ENCODE measurements around the gene PRMT9. TPM values are rescaled to one million over a fixed set of nuclear protein-coding genes. Genes with fewer than 3 reads are reported as not detected.

PRMT9 gene
- total and polyA plus RNA-seq, 10 of the 15 experiments (the other 5 are each of a cell fraction or from before 2014, with no cell fraction given): 4.1 to 11.8 (median 7.6) TPM

DNA sequence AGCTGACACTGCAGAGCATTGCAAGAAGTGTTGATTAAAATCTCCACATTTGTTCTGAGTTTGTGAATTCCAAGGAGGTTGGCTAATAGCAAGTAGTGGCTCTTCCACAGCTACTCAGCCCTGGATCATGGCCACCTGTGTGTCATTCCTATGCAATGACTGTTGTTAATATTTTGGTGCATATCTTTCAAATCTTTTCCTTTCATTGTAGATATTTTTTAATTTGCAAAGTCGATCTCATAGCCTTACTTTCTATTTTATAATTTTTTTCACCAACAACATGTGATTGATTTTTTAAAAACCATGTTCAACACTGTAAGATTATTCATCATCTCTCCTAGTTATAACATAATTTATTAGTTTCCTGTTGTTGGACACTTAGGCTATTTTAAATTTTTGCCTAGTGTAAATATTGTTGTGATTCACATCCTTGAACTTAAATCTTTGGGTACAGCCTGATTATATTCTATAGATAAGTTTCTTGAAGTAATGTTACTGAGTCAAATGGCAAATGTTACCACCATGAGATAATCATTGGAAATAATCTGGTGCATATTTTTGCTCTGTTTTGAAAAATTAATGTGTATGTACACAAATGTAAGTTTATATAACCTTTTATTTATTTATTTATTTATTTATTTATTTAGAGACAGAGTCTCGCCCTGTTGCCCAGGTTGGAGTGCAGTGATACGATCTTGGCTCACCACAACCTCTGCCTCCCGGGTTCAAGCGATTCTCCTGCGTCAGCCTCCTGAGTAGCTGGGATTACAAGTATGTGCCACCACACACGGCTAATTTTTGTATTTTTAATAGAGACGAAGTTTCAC is 30.8 kb upstream of the PRMT9 start (continued):
- no peak for TF ChIP-seq BHLHE40 (IDR thresholded peaks at IDR 0.05; ENCODE audit: borderline replicate concordance in 1 of 2, low read depth in 2 of 2, low read length in 1 of 2)
- no peak for TF ChIP-seq TCF7 (IDR thresholded peaks at IDR 0.05; ENCODE audit: borderline replicate concordance)
- no peak for TF ChIP-seq NBN (IDR thresholded peaks at IDR 0.05)

DNA sequence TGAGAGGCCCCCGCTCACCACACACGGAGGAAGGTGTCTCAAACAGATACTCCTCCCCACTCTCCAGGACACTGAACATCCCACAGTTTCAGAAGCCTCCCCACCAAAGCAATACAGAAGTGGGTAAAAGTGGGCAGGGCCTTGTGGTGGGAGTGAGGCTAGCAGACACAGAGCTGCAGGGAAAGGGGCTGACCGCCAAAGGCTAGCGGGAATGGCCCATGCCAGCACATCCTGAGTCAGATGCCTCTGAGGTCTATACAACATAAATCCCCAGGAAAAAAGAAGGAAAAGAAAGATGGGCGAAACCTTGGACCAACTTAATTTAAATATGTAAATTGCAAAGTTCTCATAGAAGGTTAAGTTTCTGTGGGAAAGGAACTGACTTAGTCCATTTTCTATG is 26.0 kb upstream of the PRMT9 start:
- no peak for DNase-seq (ENCODE audit: low read depth, low spot score)
- H3K9me3 ChIP-seq (replicated peaks; ENCODE audit: control insufficient read depth, insufficient read depth, low read length): no peaks in the 10 kb centered on the region
- no peak overlapping the region for H3K4me2 ChIP-seq (ENCODE audit: control insufficient read depth, insufficient read depth)
- in situ Hi-C loops (cut with MboI): loop anchor here (5.0 kb wide), 1 partner anchor 157 kb away; no protein-coding TSS in a partner anchor
- no peaks in the 10 kb centered on the region for H4K20me1 ChIP-seq (ENCODE audit: control insufficient read depth, insufficient read depth)
- H3K9ac ChIP-seq (ENCODE audit: control insufficient read depth, insufficient read depth, low read length): no peak overlapping the region
- H2AFZ ChIP-seq (ENCODE audit: control insufficient read depth, low read depth, low read length): no peak overlapping the region
- H3K4me3 ChIP-seq: no peak overlapping the region
- no peak overlapping the region for H3K27ac ChIP-seq (ENCODE audit: control insufficient read depth, insufficient read depth)
- ChIA-PET RAD21 (ENCODE audit: unreplicated experiment) (interaction anchor here (0.5 to 6.9 kb wide), 16 partner anchors 11 to 718 kb away, joined by 3 to 129 read pairs (median 6); partner anchors contain the start of gene ARHGAP10), SMC1A (ENCODE audit: uncharacterized antibody, unreplicated experiment) (interaction anchor here (0.7 to 8.1 kb wide), 22 partner anchors 9 to 154 kb away, joined by 3 to 251 read pairs (median 4); partner anchors contain the start of gene ARHGAP10), CTCF (interaction anchor here (0.6 to 10.7 kb wide), 17 partner anchors 24 to 490 kb away, joined by 3 to 343 read pairs (median 4); partner anchors contain the start of gene TMEM184C), POLR2A (interaction anchor here (0.6 to 0.8 kb wide), 5 partner anchors 27 to 154 kb away, joined by 3 to 6 read pairs (median 5); partner anchors contain the start of gene PRMT9)
- FAIRE-seq: no peak
- WGBS (ENCODE audit: insufficient coverage, insufficient replicate concordance, low lambda C conversion rate, missing lambda C conversion rate): 95% methylated on average over 5 of the region's 5 CpGs
- H3K4me1 ChIP-seq (ENCODE audit: control insufficient read depth, insufficient read depth, low read length): peaks cover 3% of the 10 kb centered on the region
- H3K36me3 ChIP-seq (ENCODE audit: control insufficient read depth in 2 of 2, insufficient read depth in 2 of 2, low read length in 1 of 2): no peaks in the 10 kb centered on the region
- TF ChIP-seq FOXK2 (IDR thresholded peaks at IDR 0.05) (no peak), RUNX3 (IDR thresholded peaks at IDR 0.05; ENCODE audit: low read length) (no peak), POLR2AphosphoS2 (IDR thresholded peaks at IDR 0.05; ENCODE audit: low read depth, low read length) (no peak), SPI1 (IDR thresholded peaks at IDR 0.05; ENCODE audit: borderline replicate concordance, insufficient read depth, low read depth, low read length) (no peak), CHD1 (IDR thresholded peaks at IDR 0.05; ENCODE audit: low read depth, low read length) (no peak), CREB1 (IDR thresholded peaks at IDR 0.05; ENCODE audit: low read depth) (no peak), RCOR1 (conservative IDR thresholded peaks at IDR 0.05; ENCODE audit: low read depth, low read length) (no peak)
- TF ChIP-seq, protein P1, sequence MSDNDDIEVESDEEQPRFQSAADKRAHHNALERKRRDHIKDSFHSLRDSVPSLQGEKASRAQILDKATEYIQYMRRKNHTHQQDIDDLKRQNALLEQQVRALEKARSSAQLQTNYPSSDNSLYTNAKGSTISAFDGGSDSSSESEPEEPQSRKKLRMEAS (IDR thresholded peaks at IDR 0.05; ENCODE audit: low read depth, low read length): no peak
- TF ChIP-seq, protein P2, sequence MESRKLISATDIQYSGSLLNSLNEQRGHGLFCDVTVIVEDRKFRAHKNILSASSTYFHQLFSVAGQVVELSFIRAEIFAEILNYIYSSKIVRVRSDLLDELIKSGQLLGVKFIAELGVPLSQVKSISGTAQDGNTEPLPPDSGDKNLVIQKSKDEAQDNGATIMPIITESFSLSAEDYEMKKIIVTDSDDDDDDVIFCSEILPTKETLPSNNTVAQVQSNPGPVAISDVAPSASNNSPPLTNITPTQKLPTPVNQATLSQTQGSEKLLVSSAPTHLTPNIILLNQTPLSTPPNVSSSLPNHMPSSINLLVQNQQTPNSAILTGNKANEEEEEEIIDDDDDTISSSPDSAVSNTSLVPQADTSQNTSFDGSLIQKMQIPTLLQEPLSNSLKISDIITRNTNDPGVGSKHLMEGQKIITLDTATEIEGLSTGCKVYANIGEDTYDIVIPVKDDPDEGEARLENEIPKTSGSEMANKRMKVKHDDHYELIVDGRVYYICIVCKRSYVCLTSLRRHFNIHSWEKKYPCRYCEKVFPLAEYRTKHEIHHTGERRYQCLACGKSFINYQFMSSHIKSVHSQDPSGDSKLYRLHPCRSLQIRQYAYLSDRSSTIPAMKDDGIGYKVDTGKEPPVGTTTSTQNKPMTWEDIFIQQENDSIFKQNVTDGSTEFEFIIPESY (IDR thresholded peaks at IDR 0.05): peak; percentile 72
- intact Hi-C loops (cut with micrococcal nuclease; ENCODE audit: unreplicated experiment): loop anchor here (2.0 kb wide), 1 partner anchor 23 kb away; the partner anchor contains the start of gene ARHGAP10
- no peaks in the 10 kb centered on the region for H3K27me3 ChIP-seq (replicated peaks in 1 of 2; ENCODE audit: control insufficient read depth in 2 of 2, insufficient read depth in 2 of 2, low read length in 1 of 2)
- H3K79me2 ChIP-seq (ENCODE audit: control insufficient read depth, insufficient read depth, low read length): no peaks in the 10 kb centered on the region
- ATAC-seq: peak; percentile 21; the same call in 2 of the 3 replicates
- no TSS peak for BruUV-seq (replicated peaks)

Data from GM12878 (cell line).